Right lobe of liver (tissue), 6 donors: ENCODE measurements around the gene MAGEB17. TPM values are rescaled to one million over a fixed set of nuclear protein-coding genes. Genes with fewer than 3 reads are reported as not detected.
"Not testable (repeated sequence)": the region's sequence is repeated elsewhere in the genome, so short reads cannot be mapped to it uniquely, and the experiment has no call there.

Source experiments
- ATAC-seq, 4 donors: fragments of 200-7000 bp; cut with Tn5 transposase; one replicate each; pipeline ENCODE4 v1.9.1; 2020; ENCODE audit warnings: mild to moderate bottlenecking in 4 of 4, moderate library complexity in 4 of 4
- DNase-seq, 3 donors: peaks; one replicate each; pipeline ENCODE4 v3.0.0-alpha.2; 2020
- H3K27ac ChIP-seq, 3 donors: fragments of 200-600 bp; one replicate each; pipeline ENCODE4 v1.8.0; 2022
- H3K27me3 ChIP-seq, 2 donors: fragments of 200-600 bp; one replicate each; pipeline ENCODE4 v1.8.0; 2022
- H3K36me3 ChIP-seq, 4 donors: fragments of 200-600 bp; sonication (generic) in 1 of 4; one replicate each; pipeline versions ENCODE4 v1.5.1 to v1.8.0; 2017 to 2022; ENCODE audit warnings: control low read depth in 1 of 4
- H3K4me1 ChIP-seq, 4 donors: fragments of 200-600 bp; sonication (generic) in 1 of 4; one replicate each; pipeline versions ENCODE4 v1.5.1 to v1.8.0; 2017 to 2022; ENCODE audit warnings: control low read depth in 1 of 4
- H3K4me3 ChIP-seq, 3 donors: fragments of 200-600 bp; one replicate each; pipeline ENCODE4 v1.8.0; 2022
- H3K9me3 ChIP-seq, 4 donors: fragments of 200-600 bp; sonication (generic) in 1 of 4; one replicate each; pipeline versions ENCODE4 v1.5.1 to v1.8.0; 2017 to 2022; ENCODE audit warnings: control low read depth in 1 of 4
- CTCF ChIP-seq, 4 donors: fragments of 200-600 bp in 3 of 4; fragments of 450-650 bp in 1 of 4; IDR thresholded peaks; one replicate each; pipeline versions ENCODE4 v1.5.1 to v1.8.0; 2016 to 2022; ENCODE audit warnings: antibody characterized with exemption in 4 of 4, mild to moderate bottlenecking in 2 of 4
- POLR2A ChIP-seq: fragments of 450-650 bp; IDR thresholded peaks from one replicate; pipeline ENCODE4 v1.6.1; 2017; ENCODE audit warnings: antibody characterized with exemption, mild to moderate bottlenecking
- WGBS: methylation state at CpG from one replicate; pipeline ENCODE4 v1.1.6; 2018; ENCODE audit warnings: low coverage, low lambda C conversion rate; ENCODE audit not compliant: insufficient coverage; ENCODE audit errors: missing lambda C conversion rate; 5-methylcytosine and 5-hydroxymethylcytosine counted together
- intact Hi-C, 2 donors: fragments of 100-400 bp; cut with DNase I; formaldehyde crosslinking; loops; one replicate each; pipeline versions ENCODE4 v1.11.2 to v1.14.1; 2022
- total RNA-seq, 6 experiments: library from RNA; depleted of rRNA in 2 of 6; stranded (reverse); fragments of >200 nt in 2 of 6; fragmentation: NEBNext Ultra II Directional in 3 of 6; extraction: Animal tissue kit (Norgen Biotek cat#: 25700) in 3 of 6; gene quantifications; one replicate each; pipeline versions ENCODE4 v1.1.0 to v1.2.4, GENCODE V29; 2016 to 2023
- donor health status: DM: no; HTN: yes; CAD: no.
- donor health status: DM: no; HTN: no; CAD: no.
- donor health status: DM: no; HTN: no; CAD: no.
- donor health status: DM: no; HTN: yes; CAD: no.
- donor health status: DM: no; HTN: yes; CAD: no.

The MAGEB17 gene
- total RNA-seq, 6 experiments from 2014 or later = not detected

GRCh38 chrX:16160729-16161128, 6.6 kb upstream of the MAGEB17 start:
- no peak for ATAC-seq

GRCh38 chrX:16161173-16161572, 6.1 kb upstream of the MAGEB17 start:
- H3K27ac ChIP-seq, DNase-seq, H3K4me3 ChIP-seq, H3K36me3 ChIP-seq, H3K27me3 ChIP-seq, H3K9me3 ChIP-seq, ATAC-seq, intact Hi-C loops, H3K4me1 ChIP-seq: not testable (repeated sequence)
- WGBS = no CpG with 5 or more reads among the region's 2 CpGs

More at GRCh38 chrX:16160729-16161128, 6.6 kb upstream of the MAGEB17 start:
- no peaks in the 10 kb centered on the region for H3K4me1 ChIP-seq
- H3K4me3 ChIP-seq = no peak overlapping the region
- H3K27me3 ChIP-seq = no peaks in the 10 kb centered on the region
- intact Hi-C loops = no loop called here
- H3K9me3 ChIP-seq = no peaks in the 10 kb centered on the region
- DNase-seq = no peak
- no peak overlapping the region for H3K27ac ChIP-seq
- WGBS = 39% methylated on average over 3 of the region's 3 CpGs
- no peaks in the 10 kb centered on the region for H3K36me3 ChIP-seq
- no peak for TF ChIP-seq CTCF (IDR thresholded peaks at IDR 0.05)
- TF ChIP-seq POLR2A = no peak

GRCh38 chrX:16162391-16162790, 4.9 kb upstream of the MAGEB17 start:
- DNase-seq (no peak), ATAC-seq (no peak)
- Histone ChIP-seq H3K4me1 (no peaks in the 10 kb centered on the region), H3K27me3 (no peaks in the 10 kb centered on the region), H3K4me3 (no peak overlapping the region), H3K9me3 (no peaks in the 10 kb centered on the region), H3K36me3 (no peaks in the 10 kb centered on the region), H3K27ac (no peak overlapping the region)
- 63% methylated on average over 2 of the region's 5 CpGs for WGBS
- TF ChIP-seq POLR2A = no peak
- no peak for TF ChIP-seq CTCF (IDR thresholded peaks at IDR 0.05)
- intact Hi-C loops = no loop called here

- H3K4me1 ChIP-seq = no peaks in the 10 kb centered on the region
- H3K4me3 ChIP-seq = no peak overlapping the region
- H3K36me3 ChIP-seq = no peaks in the 10 kb centered on the region
- ATAC-seq (no peak), DNase-seq (no peak)
- H3K27me3 ChIP-seq = no peaks in the 10 kb centered on the region
- no peaks in the 10 kb centered on the region for H3K9me3 ChIP-seq
- intact Hi-C loops = no loop called here
- 39% methylated on average over 3 of the region's 3 CpGs for WGBS
- TF ChIP-seq CTCF (IDR thresholded peaks at IDR 0.05) = no peak
- TF ChIP-seq POLR2A = no peak
- no peak overlapping the region for H3K27ac ChIP-seq
These were observed 2.5 kb upstream of the MAGEB17 start for GRCh38 chrX:16164748-16165147.

GRCh38 chrX:16171039-16171438, 3.8 kb downstream of the MAGEB17 start:
- TF ChIP-seq POLR2A (no peak), CTCF (IDR thresholded peaks at IDR 0.05) (no peak)
- no peaks in the 10 kb centered on the region for H3K4me1 ChIP-seq
- H3K9me3 ChIP-seq = no peaks in the 10 kb centered on the region
- ATAC-seq (no peak), DNase-seq (no peak)
- H3K4me3 ChIP-seq = no peak overlapping the region
- intact Hi-C loops = no loop called here
- H3K36me3 ChIP-seq = no peaks in the 10 kb centered on the region
- 91% methylated on average over 8 of the region's 9 CpGs for WGBS
- no peak overlapping the region for H3K27ac ChIP-seq
- H3K27me3 ChIP-seq = no peaks in the 10 kb centered on the region
